ENCODE measurements around the gene NPIPB2. TPM values are rescaled to one million over a fixed set of nuclear protein-coding genes. Genes with fewer than 3 reads are reported as not detected.
A peak's percentile ranks its signal among the peaks of the same experiment; 100 is the strongest.

NPIPB2 gene
- total RNA-seq, 2 donors from 2014 or later, result 0.64 to 11.2 TPM

- Histone ChIP-seq H3K4me1 (replicated peaks) (peaks cover 2% of the 10 kb centered on the region), H3K9me3 (no peaks in the 10 kb centered on the region), H3K4me3 (peak within 1 kb of the TSS; percentile 90 to 94), H3K36me3 (no peaks in the 10 kb centered on the region), H3K27me3 (replicated peaks; ENCODE audit: insufficient read depth) (no peaks in the 10 kb centered on the region), H3K27ac (peak within 1 kb of the TSS; percentile 90 to 97)
- intact Hi-C loops (cut with DNase I), result loop anchor here (5.0 to 10.0 kb wide), 4 partner anchors 64 to 1171 kb away; partner anchors contain the start of genes CLEC16A, DEXI, NUBP1 and RSL1D1
- WGBS, result under 1% methylated on average over 84 of the region's 84 CpGs
- TF ChIP-seq CTCF (IDR thresholded peaks at IDR 0.05), result peak in 2 of 4 experiments; percentile 60 to 67
- TF ChIP-seq POLR2A (IDR thresholded peaks at IDR 0.05), result peak; percentile 93
- TF ChIP-seq POLR2AphosphoS5 (IDR thresholded peaks at IDR 0.05), result peak; percentile 97
- DNase-seq (ENCODE audit: low spot score), result peak; percentile 98
Observed at GRCh38 chr16:11915644-11916523, 26.0 kb downstream of the NPIPB2 start, which contains the start of gene GSPT1. TSS of gene GSPT1 (minus strand) at chr16:11915956. CDS start at chr16:11915720, 236 bp downstream.

GRCh38 chr16:11915114-11915643, 26.7 kb downstream of the NPIPB2 start:
- peaks cover 2% of the 10 kb centered on the region for H3K4me1 ChIP-seq (replicated peaks)
- H3K27me3 ChIP-seq (replicated peaks; ENCODE audit: insufficient read depth), result no peaks in the 10 kb centered on the region
- peak; percentile 15 for DNase-seq (ENCODE audit: low spot score)
- H3K9me3 ChIP-seq, result no peaks in the 10 kb centered on the region
- no peaks in the 10 kb centered on the region for H3K36me3 ChIP-seq
- WGBS, result under 1% methylated on average over 42 of the region's 79 CpGs
- intact Hi-C loops (cut with DNase I), result loop anchor here (5.0 to 10.0 kb wide), 4 partner anchors 63 to 1170 kb away; partner anchors contain the start of genes CLEC16A, DEXI, NUBP1 and RSL1D1
- H3K4me3 ChIP-seq, result peak overlapping the region; percentile 90 to 94
- TF ChIP-seq POLR2A (IDR thresholded peaks at IDR 0.05) (no peak), POLR2AphosphoS5 (IDR thresholded peaks at IDR 0.05) (no peak), CTCF (IDR thresholded peaks at IDR 0.05) (no peak)
- H3K27ac ChIP-seq, result peak overlapping the region; percentile 90 to 97

GRCh38 chr16:11914210-11915113, 27.4 kb downstream of the NPIPB2 start:
- Histone ChIP-seq H3K27me3 (replicated peaks; ENCODE audit: insufficient read depth) (no peaks in the 10 kb centered on the region), H3K27ac (peak overlapping the region; percentile 90 to 97), H3K36me3 (no peaks in the 10 kb centered on the region), H3K4me3 (peak overlapping the region; percentile 90 to 94), H3K4me1 (replicated peaks) (peaks cover 2% of the 10 kb centered on the region), H3K9me3 (no peaks in the 10 kb centered on the region)
- TF ChIP-seq POLR2A (IDR thresholded peaks at IDR 0.05) (no peak), POLR2AphosphoS5 (IDR thresholded peaks at IDR 0.05) (peak; percentile 52)
- peak; percentile 12 for DNase-seq (ENCODE audit: low spot score)
- intact Hi-C loops (cut with DNase I), result loop anchor here (5.0 to 10.0 kb wide), 4 partner anchors 62 to 1170 kb away; partner anchors contain the start of genes CLEC16A, DEXI, NUBP1 and RSL1D1
- 3% methylated on average over 29 of the region's 30 CpGs for WGBS

- no peaks in the 10 kb centered on the region for H3K9me3 ChIP-seq
- no peaks in the 10 kb centered on the region for H3K36me3 ChIP-seq
- H3K27me3 ChIP-seq (replicated peaks; ENCODE audit: insufficient read depth), result no peaks in the 10 kb centered on the region
- WGBS, result 48% methylated on average over 12 of the region's 12 CpGs
- H3K4me3 ChIP-seq, result peak overlapping the region in 1 of 2 donors; percentile 94
- peaks cover 2% of the 10 kb centered on the region for H3K4me1 ChIP-seq (replicated peaks)
- TF ChIP-seq CTCF (IDR thresholded peaks at IDR 0.05) (no peak), POLR2A (IDR thresholded peaks at IDR 0.05) (no peak), POLR2AphosphoS5 (IDR thresholded peaks at IDR 0.05) (peak; percentile 36)
- intact Hi-C loops (cut with DNase I), result loop anchor here (10.0 kb wide), 2 partner anchors 969 to 1169 kb away; partner anchors contain the start of genes CLEC16A, DEXI and NUBP1
- no peak for DNase-seq (ENCODE audit: low spot score)
- H3K27ac ChIP-seq, result peak overlapping the region; percentile 90 to 97
Observed at GRCh38 chr16:11913425-11914079, 28.3 kb downstream of the NPIPB2 start.
